ENCODE results near the gene ABCC4.

ABCC4 gene

GRCh38 chr13:95099541-95099940 is 201.7 kb downstream of the ABCC4 start:
- no peak for DNase-seq (ENCODE audit: low read depth)
- TF ChIP-seq CTCF (conservative IDR thresholded peaks at IDR 0.05; ENCODE audit: low read length) = no peak
- H3K4me3 ChIP-seq (ENCODE audit: low read length) = no peak overlapping the region

- no peak for DNase-seq (ENCODE audit: low read depth)
- no peak for TF ChIP-seq CTCF (conservative IDR thresholded peaks at IDR 0.05; ENCODE audit: low read length)
- H3K4me3 ChIP-seq (ENCODE audit: low read length) = no peak overlapping the region
Measured at GRCh38 chr13:95098916-95099315, 202.3 kb downstream of the ABCC4 start.

- DNase-seq (ENCODE audit: low read depth) = no peak
- no peak overlapping the region for H3K4me3 ChIP-seq (ENCODE audit: low read length)
- TF ChIP-seq CTCF (conservative IDR thresholded peaks at IDR 0.05; ENCODE audit: low read length) = no peak
Measured at GRCh38 chr13:95091755-95092154, 209.5 kb downstream of the ABCC4 start.

GRCh38 chr13:95087746-95088305 is 213.4 kb downstream of the ABCC4 start:
- no peak overlapping the region for H3K4me3 ChIP-seq (ENCODE audit: low read length)
- DNase-seq (ENCODE audit: low read depth) = peak; percentile 39
- no peak for TF ChIP-seq CTCF (conservative IDR thresholded peaks at IDR 0.05; ENCODE audit: low read length)

- DNase-seq (ENCODE audit: low read depth) = no peak
- TF ChIP-seq CTCF (conservative IDR thresholded peaks at IDR 0.05; ENCODE audit: low read length) = no peak
- no peak overlapping the region for H3K4me3 ChIP-seq (ENCODE audit: low read length)
Measured at GRCh38 chr13:95086761-95087160, 214.5 kb downstream of the ABCC4 start.

GRCh38 chr13:95083758-95084157 is 217.5 kb downstream of the ABCC4 start:
- TF ChIP-seq CTCF (conservative IDR thresholded peaks at IDR 0.05; ENCODE audit: low read length) = no peak
- no peak overlapping the region for H3K4me3 ChIP-seq (ENCODE audit: low read length)
- peak; percentile 75 for DNase-seq (ENCODE audit: low read depth)

- no peak for DNase-seq (ENCODE audit: low read depth)
- TF ChIP-seq CTCF (conservative IDR thresholded peaks at IDR 0.05; ENCODE audit: low read length) = no peak
- no peak overlapping the region for H3K4me3 ChIP-seq (ENCODE audit: low read length)
Measured at GRCh38 chr13:95083066-95083465, 218.2 kb downstream of the ABCC4 start.
